Heart right ventricle (tissue), 16 donors: ENCODE measurements around the gene MCTP1. TPM values are rescaled to one million over a fixed set of nuclear protein-coding genes. Genes with fewer than 3 reads are reported as not detected.

Experiments
- ATAC-seq, 8 donors: fragments of 200-7000 bp; cut with Tn5 transposase; one replicate each; pipeline ENCODE4 v1.9.1; 2020; ENCODE audit warnings: mild to moderate bottlenecking in 8 of 8, moderate library complexity in 8 of 8, moderate number of reproducible peaks in 1 of 8
- DNase-seq, 2 donors: peaks; one replicate each; pipeline ENCODE4 v3.0.0-alpha.2; 2020
- H3K27ac ChIP-seq, 10 donors: fragments of 200-600 bp; sonication (generic) in 2 of 10; one replicate each; pipeline versions ENCODE4 v1.5.0 to v1.8.0; 2020 to 2022; ENCODE audit warnings: mild to moderate bottlenecking in 3 of 10
- H3K27me3 ChIP-seq, 7 donors: fragments of 200-600 bp; one replicate each; pipeline ENCODE4 v1.8.0; 2021 to 2022; ENCODE audit warnings: mild to moderate bottlenecking in 2 of 7
- H3K36me3 ChIP-seq, 9 donors: fragments of 200-600 bp; sonication (generic) in 1 of 9; one replicate each; pipeline versions ENCODE4 v1.5.0 to v1.8.0; 2020 to 2022; ENCODE audit warnings: mild to moderate bottlenecking in 2 of 9
- H3K4me1 ChIP-seq, 9 donors: fragments of 200-600 bp; sonication (generic) in 1 of 9; one replicate each; pipeline versions ENCODE4 v1.5.0 to v1.8.0; 2020 to 2022; ENCODE audit warnings: mild to moderate bottlenecking in 4 of 9
- H3K4me3 ChIP-seq, 10 donors: fragments of 200-600 bp; sonication (generic) in 2 of 10; one replicate each; pipeline versions ENCODE4 v1.5.0 to v1.8.0; 2020 to 2022; ENCODE audit warnings: mild to moderate bottlenecking in 7 of 10, moderate library complexity in 2 of 10
- H3K9me3 ChIP-seq, 11 donors: fragments of 200-600 bp in 10 of 11; sonication (generic) in 2 of 11; one replicate each; pipeline versions ENCODE4 v1.5.0 to v1.8.0; 2013 to 2022; ENCODE audit warnings: mild to moderate bottlenecking in 2 of 11, control low read depth in 1 of 11, moderate library complexity in 1 of 11
- WGBS, 2 donors: extraction: QIAGEN DNeasy Blood & Tissue Kit; methylation state at CpG; one replicate each; pipeline ENCODE4 v1.1.7; 2013; ENCODE audit warnings: inconsistent platforms in 1 of 2; 5-methylcytosine and 5-hydroxymethylcytosine counted together
- intact Hi-C, 10 donors: fragments of 100-400 bp; cut with DNase I; formaldehyde crosslinking; loops; one replicate each; pipeline versions ENCODE4 v1.11.1 to v1.14.2; 2022
- polyA plus RNA-seq, 2 donors: library from polyadenylated mRNA; stranded (reverse); fragments of 200-250 nt; gene quantifications; one replicate each; pipeline ENCODE4 v1.2.3, GENCODE V29; 2013
- total RNA-seq, 10 donors: library from RNA; stranded (reverse); fragmentation: NEBNext Ultra II Directional in 3 of 10; extraction: Animal tissue kit (Norgen Biotek cat#: 25700) in 3 of 10; gene quantifications; one replicate each; pipeline versions ENCODE4 v1.2.1 to v1.2.4, GENCODE V29; 2021 to 2023
- TF ChIP-seq, protein P1 (sequence below), 9 donors: fragments of 200-600 bp; sonication (generic) in 2 of 9; IDR thresholded peaks; one replicate each; pipeline versions ENCODE4 v1.5.0 to v1.8.0; 2021 to 2022; ENCODE audit warnings: antibody characterized with exemption in 9 of 9, mild to moderate bottlenecking in 5 of 9, moderate library complexity in 1 of 9
- donor health status: Arrhythmogenic right ventricular cardiomyopathy.
- donor health status: ischemic (EF 13 %, LVEDD 7.1; RV severe dilation, severe dysfunction).
- donor health status: healthy with polysubstance abuse.
- donor health status: DM: no; HTN: yes; CAD: no.
- donor health status: DM: no; HTN: no; CAD: no.
- donor health status: ischemic (EF 25% LVEDD 6.9; RV normal size, moderate dysfunction).
- donor health status: ischemic (EF 25% LVEDD 5.7; RV mildly dilated, moderate dysfunction).
- donor health status: healthy.
- donor health status: DM: yes; HTN: yes; CAD: no.
- donor health status: Ischemic cardiomyopathy.
- donor health status: ischemic (EF 35%, LVEDD 5.7; RV mildly dilated, moderate dysfunction).
- donor health status: nonischemic (EF 11% LVEDD 7.7; RV severe dilation, severe dysfunction).
- donor health status: DM: yes; HTN: yes; CAD: no.
- donor health status: PGD.
- donor health status: ischemic (EF 29% LVEDD 5.4; RV normal size, mild dysfunction).
- donor health status: nonischemic (EF 23%, LVEDD 6.1; RV moderate dilation, normal function).

Gene MCTP1
- total and polyA plus RNA-seq, 12 donors = 1.3 to 19.7 (median 5.3) TPM

DNA sequence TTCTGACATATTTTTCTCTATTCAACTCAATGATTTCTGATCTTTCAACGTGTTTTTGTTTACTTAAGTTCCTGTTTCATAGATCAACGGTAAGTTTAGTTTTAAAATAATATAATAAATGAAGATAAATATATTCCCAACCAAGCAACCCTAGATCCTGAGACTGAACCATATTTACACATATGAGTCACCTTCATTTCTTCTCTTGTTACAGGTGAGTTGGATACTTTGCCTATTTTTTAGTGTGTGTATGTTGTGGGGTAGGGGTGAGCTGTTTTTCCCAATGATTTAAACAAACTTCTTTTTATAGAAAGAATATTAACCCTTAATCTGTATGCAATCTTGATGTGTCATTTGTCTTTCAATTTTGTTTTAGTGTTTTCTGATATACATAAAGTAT lies 186.9 kb downstream of the MCTP1 start:
- WGBS, 2 donors = 78 to 87% methylated on average over 2 of the region's 2 CpGs
- TF ChIP-seq, protein P1, sequence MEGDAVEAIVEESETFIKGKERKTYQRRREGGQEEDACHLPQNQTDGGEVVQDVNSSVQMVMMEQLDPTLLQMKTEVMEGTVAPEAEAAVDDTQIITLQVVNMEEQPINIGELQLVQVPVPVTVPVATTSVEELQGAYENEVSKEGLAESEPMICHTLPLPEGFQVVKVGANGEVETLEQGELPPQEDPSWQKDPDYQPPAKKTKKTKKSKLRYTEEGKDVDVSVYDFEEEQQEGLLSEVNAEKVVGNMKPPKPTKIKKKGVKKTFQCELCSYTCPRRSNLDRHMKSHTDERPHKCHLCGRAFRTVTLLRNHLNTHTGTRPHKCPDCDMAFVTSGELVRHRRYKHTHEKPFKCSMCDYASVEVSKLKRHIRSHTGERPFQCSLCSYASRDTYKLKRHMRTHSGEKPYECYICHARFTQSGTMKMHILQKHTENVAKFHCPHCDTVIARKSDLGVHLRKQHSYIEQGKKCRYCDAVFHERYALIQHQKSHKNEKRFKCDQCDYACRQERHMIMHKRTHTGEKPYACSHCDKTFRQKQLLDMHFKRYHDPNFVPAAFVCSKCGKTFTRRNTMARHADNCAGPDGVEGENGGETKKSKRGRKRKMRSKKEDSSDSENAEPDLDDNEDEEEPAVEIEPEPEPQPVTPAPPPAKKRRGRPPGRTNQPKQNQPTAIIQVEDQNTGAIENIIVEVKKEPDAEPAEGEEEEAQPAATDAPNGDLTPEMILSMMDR (IDR thresholded peaks at IDR 0.05) = no peak
- ATAC-seq = no peak
- H3K27me3 ChIP-seq = no peaks in the 10 kb centered on the region
- no peaks in the 10 kb centered on the region for H3K9me3 ChIP-seq
- no peak for DNase-seq
- no peaks in the 10 kb centered on the region for H3K4me1 ChIP-seq
- intact Hi-C loops = no loop called here
- H3K4me3 ChIP-seq = no peak overlapping the region
- H3K36me3 ChIP-seq = no peaks in the 10 kb centered on the region
- no peak overlapping the region for H3K27ac ChIP-seq

DNA sequence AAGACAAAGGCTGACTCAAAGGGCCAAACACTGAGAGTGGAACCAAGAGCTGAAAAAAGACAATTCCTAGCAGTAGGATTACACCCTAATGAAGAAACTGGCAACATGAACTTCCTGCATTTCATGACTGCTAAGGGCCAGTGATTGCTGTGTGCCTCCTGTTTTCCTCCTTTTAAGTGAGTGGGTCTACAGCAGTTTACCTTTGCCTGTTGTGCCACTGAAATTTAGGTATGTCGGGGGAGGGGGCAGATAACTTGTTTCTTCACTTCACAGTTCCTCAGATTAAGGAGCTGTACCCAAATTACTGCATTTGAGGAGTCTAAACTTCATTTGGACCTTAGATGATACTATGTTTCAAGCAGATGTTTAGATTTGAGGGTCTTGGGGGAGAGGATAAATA lies 191.7 kb downstream of the MCTP1 start:
- Histone ChIP-seq H3K4me1 (no peaks in the 10 kb centered on the region), H3K27me3 (no peaks in the 10 kb centered on the region), H3K4me3 (no peak overlapping the region), H3K27ac (no peak overlapping the region), H3K36me3 (no peaks in the 10 kb centered on the region), H3K9me3 (peaks cover 0 to 10% (median 0%) of the 10 kb centered on the region in 11 donors)
- intact Hi-C loops = no loop called here
- DNase-seq (no peak), ATAC-seq (no peak)
- TF ChIP-seq, protein P1 (IDR thresholded peaks at IDR 0.05) = no peak
- WGBS, 2 donors = 56 to 70% methylated on average over 1 of the region's 1 CpG

DNA sequence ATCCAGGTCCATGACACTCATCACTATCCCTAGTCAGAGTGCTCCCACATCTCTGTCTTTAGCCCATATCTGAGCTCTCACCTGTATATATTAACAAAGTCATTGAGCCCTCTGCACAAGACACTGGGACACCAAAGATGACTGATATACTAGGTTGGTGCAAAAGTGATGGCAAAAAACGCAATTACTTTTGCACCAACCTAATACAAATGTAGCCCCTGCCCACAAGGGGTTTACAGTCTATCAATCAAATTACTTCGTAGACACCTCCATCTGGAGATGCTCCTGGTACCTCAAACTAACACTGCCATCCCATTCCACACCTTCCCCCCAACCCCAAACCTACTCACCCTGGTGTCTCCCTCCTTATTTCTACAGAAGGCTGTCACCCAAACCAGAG lies 194.1 kb downstream of the MCTP1 start:
- ATAC-seq (no peak), DNase-seq (no peak)
- TF ChIP-seq, protein P1 (IDR thresholded peaks at IDR 0.05) = no peak
- Histone ChIP-seq H3K4me1 (no peaks in the 10 kb centered on the region), H3K36me3 (no peaks in the 10 kb centered on the region), H3K27ac (no peak overlapping the region), H3K4me3 (no peak overlapping the region), H3K27me3 (no peaks in the 10 kb centered on the region), H3K9me3 (peaks cover 0 to 10% (median 0%) of the 10 kb centered on the region in 11 donors)
- intact Hi-C loops = no loop called here
- 72 to 76% methylated on average over 2 of the region's 2 CpGs for WGBS, 2 donors

DNA sequence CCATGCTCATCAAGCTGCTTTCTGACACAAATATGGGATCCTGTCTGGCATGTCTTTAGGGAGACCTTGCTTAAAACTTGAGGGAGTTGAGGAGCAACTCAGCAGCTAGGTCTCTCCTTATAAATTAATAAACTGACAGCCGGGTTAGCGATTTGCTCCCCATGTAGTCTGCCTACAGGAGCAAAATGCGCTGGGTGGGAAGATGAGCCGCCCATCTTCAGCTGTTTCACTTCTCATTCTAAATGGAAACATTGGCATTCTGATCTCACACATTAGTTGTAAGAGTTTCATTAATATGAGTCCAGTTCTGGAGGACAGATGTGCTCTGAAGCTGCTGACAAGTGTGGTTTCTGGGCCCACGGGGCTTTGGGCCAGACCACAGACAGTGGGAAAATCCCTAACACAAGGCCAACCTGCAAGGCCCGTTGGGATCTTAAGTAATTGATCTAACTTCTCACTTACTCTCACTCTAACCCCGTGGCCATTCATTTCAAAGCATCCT lies 197.0 kb downstream of the MCTP1 start:
- peak overlapping the region in 2 of 10 donors; percentile 37 to 42 for H3K27ac ChIP-seq
- WGBS, 2 donors = 82 to 91% methylated on average over 7 of the region's 7 CpGs
- H3K4me3 ChIP-seq = no peak overlapping the region
- intact Hi-C loops = loop anchor here in 2 of 10 donors (5.0 to 10.0 kb wide), 2 partner anchors 44 to 113 kb away; no protein-coding TSS in a partner anchor
- TF ChIP-seq, protein P1 (IDR thresholded peaks at IDR 0.05) = no peak
- no peaks in the 10 kb centered on the region for H3K4me1 ChIP-seq
- no peaks in the 10 kb centered on the region for H3K27me3 ChIP-seq
- peaks cover 0 to 10% (median 0%) of the 10 kb centered on the region in 11 donors for H3K9me3 ChIP-seq
- ATAC-seq (peak in 7 of 8 donors; percentile 18 to 76 (median 45)), DNase-seq (no peak)
- H3K36me3 ChIP-seq = no peaks in the 10 kb centered on the region
